LNCAP (cell line): Measurements from ENCODE around the gene ZDHHC17.

Source experiments
- TF ChIP-seq, protein P1 (sequence below): fragments of 450-650 bp; IDR thresholded peaks from 2 replicates; pipeline ENCODE4 v1.5.1; 2017; ENCODE audit warnings: mild to moderate bottlenecking

The ZDHHC17 gene

GRCh38 chr12:76881142-76881541 is 117.2 kb downstream of the ZDHHC17 start:
- TF ChIP-seq, protein P1, sequence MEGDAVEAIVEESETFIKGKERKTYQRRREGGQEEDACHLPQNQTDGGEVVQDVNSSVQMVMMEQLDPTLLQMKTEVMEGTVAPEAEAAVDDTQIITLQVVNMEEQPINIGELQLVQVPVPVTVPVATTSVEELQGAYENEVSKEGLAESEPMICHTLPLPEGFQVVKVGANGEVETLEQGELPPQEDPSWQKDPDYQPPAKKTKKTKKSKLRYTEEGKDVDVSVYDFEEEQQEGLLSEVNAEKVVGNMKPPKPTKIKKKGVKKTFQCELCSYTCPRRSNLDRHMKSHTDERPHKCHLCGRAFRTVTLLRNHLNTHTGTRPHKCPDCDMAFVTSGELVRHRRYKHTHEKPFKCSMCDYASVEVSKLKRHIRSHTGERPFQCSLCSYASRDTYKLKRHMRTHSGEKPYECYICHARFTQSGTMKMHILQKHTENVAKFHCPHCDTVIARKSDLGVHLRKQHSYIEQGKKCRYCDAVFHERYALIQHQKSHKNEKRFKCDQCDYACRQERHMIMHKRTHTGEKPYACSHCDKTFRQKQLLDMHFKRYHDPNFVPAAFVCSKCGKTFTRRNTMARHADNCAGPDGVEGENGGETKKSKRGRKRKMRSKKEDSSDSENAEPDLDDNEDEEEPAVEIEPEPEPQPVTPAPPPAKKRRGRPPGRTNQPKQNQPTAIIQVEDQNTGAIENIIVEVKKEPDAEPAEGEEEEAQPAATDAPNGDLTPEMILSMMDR: no peak

GRCh38 chr12:76882367-76882766 is 118.5 kb downstream of the ZDHHC17 start:
- TF ChIP-seq, protein P1: no peak

GRCh38 chr12:76883151-76883550 is 119.2 kb downstream of the ZDHHC17 start:
- TF ChIP-seq, protein P1: no peak

DNA sequence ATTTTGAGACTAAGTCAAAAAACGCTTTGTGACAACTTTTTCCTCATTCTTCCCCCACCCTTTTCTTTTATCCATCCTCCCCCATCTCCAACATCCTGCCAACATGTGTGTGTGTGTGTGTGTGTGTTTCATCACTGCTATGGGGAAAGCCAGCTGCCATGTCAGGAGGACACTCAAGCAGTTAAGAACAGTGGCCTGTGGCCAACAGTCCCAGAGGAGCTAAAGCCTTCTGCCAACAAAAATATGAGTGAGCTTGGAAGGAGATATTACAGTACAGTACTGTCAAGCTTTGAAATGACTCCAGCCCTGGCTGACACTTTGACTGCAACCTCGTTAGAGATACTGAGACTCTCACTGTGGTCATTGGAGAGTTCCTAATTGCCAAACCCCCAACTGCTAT is 119.9 kb downstream of the ZDHHC17 start:
- TF ChIP-seq, protein P1: no peak

GRCh38 chr12:76888775-76889174 is 124.9 kb downstream of the ZDHHC17 start:
- TF ChIP-seq, protein P1: no peak

GRCh38 chr12:76890151-76891143 is 126.5 kb downstream of the ZDHHC17 start:
- TF ChIP-seq, protein P1: no peak

DNA sequence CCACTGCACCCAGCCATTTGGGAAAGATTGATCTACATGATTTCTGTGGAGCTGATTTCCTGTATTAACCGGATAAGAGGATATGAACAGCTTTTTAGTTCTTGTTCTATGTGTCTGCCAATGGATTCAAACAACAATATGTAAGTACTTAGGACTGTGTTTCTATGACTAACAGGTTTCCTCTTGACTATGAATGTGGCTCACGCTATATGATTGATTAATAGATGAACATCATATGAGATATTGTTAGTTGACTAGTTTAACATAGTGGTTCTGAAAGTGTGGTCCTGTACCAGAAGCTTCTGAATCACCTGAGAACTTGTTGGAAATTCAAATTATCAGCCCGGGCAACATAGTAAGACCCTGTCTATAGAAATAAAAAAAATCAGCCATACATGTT is 127.7 kb downstream of the ZDHHC17 start:
- TF ChIP-seq, protein P1: no peak
